Measurements from ENCODE around the gene TRIM38.

The TRIM38 gene

DNA sequence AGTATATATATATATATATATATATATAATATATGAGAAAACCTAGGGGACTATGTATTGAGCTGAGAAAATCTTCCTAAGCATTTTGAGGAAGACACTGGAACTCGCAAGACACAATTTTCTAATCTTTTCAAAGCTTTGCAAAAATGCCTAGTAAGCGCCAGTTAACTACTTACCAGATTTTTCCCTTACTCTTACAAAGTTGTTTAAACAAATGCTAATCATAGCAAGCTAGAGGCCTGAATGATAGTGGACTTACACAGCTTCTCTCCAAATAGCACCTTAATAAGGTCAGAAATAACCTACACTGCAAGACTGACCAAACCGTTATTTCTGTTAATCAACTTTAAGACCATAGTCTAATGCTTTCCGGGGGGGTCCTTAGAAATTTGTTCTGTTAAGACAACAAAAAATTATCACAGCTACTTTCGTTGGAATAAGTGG lies 68.6 kb downstream of the TRIM38 start:
- Histone ChIP-seq H3K27ac (ENCODE audit: low read length) (peak overlapping the region; percentile 80), H3K9ac (ENCODE audit: low read depth, low read length) (peak overlapping the region; percentile 98), H3K9me3 (ENCODE audit: insufficient read depth, low read depth, low read length) (no peaks in the 10 kb centered on the region), H3K27me3 (ENCODE audit: insufficient read depth, low read length) (no peaks in the 10 kb centered on the region), H3K4me1 (ENCODE audit: insufficient read depth, low read length) (peaks cover 36% of the 10 kb centered on the region), H3K4me3 (ENCODE audit: low read length) (peak overlapping the region; percentile 87), H3K36me3 (ENCODE audit: insufficient read depth, low read depth, low read length) (no peaks in the 10 kb centered on the region)

DNA sequence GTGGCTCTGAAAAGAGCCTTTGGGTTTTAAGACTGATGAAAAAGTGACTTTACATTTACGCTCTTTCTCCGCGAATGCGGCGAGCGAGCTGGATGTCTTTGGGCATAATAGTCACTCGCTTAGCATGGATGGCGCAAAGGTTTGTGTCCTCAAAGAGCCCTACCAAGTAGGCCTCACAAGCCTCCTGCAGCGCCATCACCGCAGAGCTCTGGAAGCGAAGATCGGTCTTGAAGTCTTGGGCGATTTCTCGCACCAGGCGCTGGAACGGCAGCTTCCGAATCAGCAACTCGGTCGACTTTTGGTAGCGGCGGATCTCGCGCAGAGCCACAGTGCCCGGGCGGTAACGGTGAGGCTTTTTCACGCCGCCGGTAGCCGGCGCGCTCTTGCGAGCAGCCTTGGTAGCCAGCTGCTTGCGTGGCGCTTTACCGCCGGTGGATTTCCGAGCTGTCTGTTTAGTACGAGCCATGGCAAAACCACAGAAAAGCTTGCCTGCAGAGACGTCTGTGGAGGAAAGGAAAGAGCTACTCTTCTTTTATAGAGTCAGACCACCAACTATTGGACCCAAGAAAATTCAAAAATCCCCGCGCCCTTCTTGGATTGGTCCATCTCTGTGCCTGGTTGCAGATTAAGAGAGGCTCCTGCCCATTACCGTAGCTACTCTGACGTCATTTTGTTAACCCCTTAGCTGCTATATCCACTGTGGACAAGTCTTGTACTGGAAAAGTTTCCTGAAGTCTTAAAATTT lies 69.2 kb downstream of the TRIM38 start:
- no peaks in the 10 kb centered on the region for H3K36me3 ChIP-seq (ENCODE audit: insufficient read depth, low read depth, low read length)
- peak overlapping the region; percentile 87 for H3K4me3 ChIP-seq (ENCODE audit: low read length)
- peaks cover 36% of the 10 kb centered on the region for H3K4me1 ChIP-seq (ENCODE audit: insufficient read depth, low read length)
- no peaks in the 10 kb centered on the region for H3K27me3 ChIP-seq (ENCODE audit: insufficient read depth, low read length)
- no peaks in the 10 kb centered on the region for H3K9me3 ChIP-seq (ENCODE audit: insufficient read depth, low read depth, low read length)
- peak overlapping the region; percentile 98 for H3K9ac ChIP-seq (ENCODE audit: low read depth, low read length)
- H3K27ac ChIP-seq (ENCODE audit: low read length): peak overlapping the region; percentile 80

DNA sequence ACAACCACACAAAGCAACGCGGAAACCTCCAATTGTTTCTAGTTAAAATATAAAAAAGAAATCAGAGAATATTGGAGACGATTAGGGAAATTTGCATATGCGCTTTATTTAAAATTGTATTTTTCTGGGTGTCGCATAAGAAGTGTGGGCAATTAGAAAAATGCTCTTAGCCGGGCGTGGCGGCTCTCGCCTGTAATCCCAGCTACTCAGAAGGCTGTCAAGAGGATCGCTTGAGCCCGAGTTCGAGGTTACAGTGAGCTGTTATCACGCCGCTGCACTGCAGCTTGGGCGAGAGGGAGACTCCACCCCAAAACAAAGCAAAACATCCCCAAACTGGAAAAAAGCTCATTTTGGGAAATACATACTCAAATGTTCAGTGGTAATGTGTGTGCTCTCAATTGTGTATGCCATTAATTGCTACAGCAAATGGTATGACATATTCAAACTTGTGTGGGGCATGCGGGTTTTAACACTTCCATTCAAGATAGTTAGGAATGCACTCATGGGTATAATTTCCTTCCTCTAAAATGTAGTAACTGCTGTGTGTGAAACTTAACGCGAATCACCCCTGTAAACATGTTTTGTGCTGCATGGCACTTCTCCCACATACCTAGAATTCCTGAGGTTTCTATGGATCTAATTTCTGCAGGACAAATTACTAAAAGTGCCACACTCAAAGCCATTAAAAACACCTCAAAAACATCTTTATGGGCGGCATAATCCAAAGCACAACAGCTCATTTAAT lies 69.9 kb downstream of the TRIM38 start:
- no peaks in the 10 kb centered on the region for H3K36me3 ChIP-seq (ENCODE audit: insufficient read depth, low read depth, low read length)
- peak overlapping the region; percentile 87 for H3K4me3 ChIP-seq (ENCODE audit: low read length)
- H3K27ac ChIP-seq (ENCODE audit: low read length): peak overlapping the region; percentile 88
- peak overlapping the region; percentile 98 for H3K9ac ChIP-seq (ENCODE audit: low read depth, low read length)
- H3K27me3 ChIP-seq (ENCODE audit: insufficient read depth, low read length): no peaks in the 10 kb centered on the region
- no peaks in the 10 kb centered on the region for H3K9me3 ChIP-seq (ENCODE audit: insufficient read depth, low read depth, low read length)
- peaks cover 34% of the 10 kb centered on the region for H3K4me1 ChIP-seq (ENCODE audit: insufficient read depth, low read length)

DNA sequence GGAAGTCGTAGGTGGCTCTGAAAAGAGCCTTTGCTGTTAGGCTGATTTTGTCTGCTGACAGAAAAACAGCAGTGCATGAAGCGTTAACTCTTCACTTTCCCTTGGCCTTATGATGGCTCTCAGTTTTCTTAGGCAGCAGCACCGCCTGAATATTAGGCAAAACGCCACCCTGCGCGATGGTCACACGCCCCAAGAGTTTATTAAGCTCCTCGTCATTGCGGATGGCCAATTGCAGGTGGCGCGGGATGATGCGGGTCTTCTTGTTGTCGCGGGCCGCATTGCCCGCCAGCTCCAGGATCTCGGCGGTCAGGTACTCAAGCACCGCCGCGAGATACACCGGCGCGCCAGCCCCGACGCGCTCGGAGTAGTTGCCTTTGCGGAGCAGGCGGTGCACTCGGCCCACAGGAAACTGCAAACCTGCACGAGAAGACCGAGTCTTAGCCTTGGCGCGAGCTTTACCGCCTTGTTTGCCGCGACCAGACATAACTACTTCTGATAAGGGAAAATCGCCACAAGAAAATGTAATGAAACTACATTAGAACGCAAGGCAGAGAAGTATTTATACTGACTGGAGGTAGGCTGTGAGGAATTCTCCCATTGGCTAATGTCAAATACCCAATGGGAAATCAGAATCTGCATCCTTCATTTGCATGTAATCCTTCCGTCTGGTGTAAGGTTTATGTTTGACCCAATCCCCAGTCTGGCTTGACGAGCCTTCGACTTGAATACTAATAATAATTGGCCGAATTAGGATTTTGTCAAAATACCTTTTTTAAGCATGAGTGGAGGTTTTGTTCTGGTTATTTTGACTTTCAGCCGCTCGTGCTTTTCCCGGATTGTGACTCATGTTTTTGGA lies 70.7 kb downstream of the TRIM38 start:
- H3K9ac ChIP-seq (ENCODE audit: low read depth, low read length): peak overlapping the region; percentile 98
- peaks cover 26% of the 10 kb centered on the region for H3K4me1 ChIP-seq (ENCODE audit: insufficient read depth, low read length)
- H3K4me3 ChIP-seq (ENCODE audit: low read length): peak overlapping the region; percentile 87
- no peaks in the 10 kb centered on the region for H3K36me3 ChIP-seq (ENCODE audit: insufficient read depth, low read depth, low read length)
- H3K27ac ChIP-seq (ENCODE audit: low read length): peak overlapping the region; percentile 88
- H3K27me3 ChIP-seq (ENCODE audit: insufficient read depth, low read length): no peaks in the 10 kb centered on the region
- H3K9me3 ChIP-seq (ENCODE audit: insufficient read depth, low read depth, low read length): no peaks in the 10 kb centered on the region

DNA sequence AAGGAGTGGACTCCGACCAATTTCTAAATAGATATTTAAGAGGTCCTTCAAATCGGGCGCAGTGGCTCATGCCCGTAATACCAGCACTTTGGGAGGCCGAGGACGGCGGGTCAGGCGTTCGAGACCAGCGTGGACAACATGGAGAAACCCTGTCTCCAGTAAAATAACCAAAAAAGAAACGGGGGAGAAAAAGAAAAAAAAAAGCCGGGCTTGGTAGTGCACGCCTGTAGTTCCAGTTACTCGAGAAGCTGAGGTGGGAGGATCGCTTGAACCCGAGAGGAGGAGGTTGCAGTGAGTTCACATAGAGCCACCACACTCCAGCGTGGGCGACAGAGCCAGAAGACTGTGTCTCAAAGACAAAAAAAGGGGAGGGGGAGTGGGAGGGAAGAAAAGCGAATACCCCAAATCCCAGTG lies 71.3 kb downstream of the TRIM38 start:
- H3K9ac ChIP-seq (ENCODE audit: low read depth, low read length): peak overlapping the region; percentile 98
- H3K4me3 ChIP-seq (ENCODE audit: low read length): peak overlapping the region; percentile 87; the same call in 1 of the 2 replicates
- no peaks in the 10 kb centered on the region for H3K27me3 ChIP-seq (ENCODE audit: insufficient read depth, low read length)
- no peaks in the 10 kb centered on the region for H3K9me3 ChIP-seq (ENCODE audit: insufficient read depth, low read depth, low read length)
- H3K27ac ChIP-seq (ENCODE audit: low read length): peak overlapping the region; percentile 77
- H3K36me3 ChIP-seq (ENCODE audit: insufficient read depth, low read depth, low read length): no peaks in the 10 kb centered on the region
- peaks cover 22% of the 10 kb centered on the region; the same call in 1 of the 2 replicates for H3K4me1 ChIP-seq (ENCODE audit: insufficient read depth, low read length)

DNA sequence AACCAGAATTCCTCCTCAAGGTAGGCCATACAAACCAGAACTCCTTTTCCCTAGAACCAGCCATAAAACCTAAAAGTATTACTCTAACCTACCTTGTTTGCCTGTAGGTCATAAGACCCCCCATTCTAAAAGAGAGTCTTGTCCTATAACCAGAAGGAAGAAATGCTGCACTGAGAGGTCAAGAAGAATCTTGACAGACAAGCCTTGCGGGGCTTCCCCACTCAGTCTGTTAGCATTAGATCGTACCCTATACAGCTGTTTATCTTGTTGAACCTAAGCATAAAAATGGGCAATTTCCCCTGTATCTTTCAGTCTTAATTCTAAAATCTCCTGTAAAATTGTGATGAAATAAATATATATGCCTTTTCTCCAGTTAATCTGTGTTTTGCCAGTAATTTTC lies 72.3 kb downstream of the TRIM38 start:
- H3K4me3 ChIP-seq (ENCODE audit: low read length): peak overlapping the region; percentile 87; the same call in 1 of the 2 replicates
- H3K4me1 ChIP-seq (ENCODE audit: insufficient read depth, low read length): peaks cover 13% of the 10 kb centered on the region; the same call in 1 of the 2 replicates
- H3K27me3 ChIP-seq (ENCODE audit: insufficient read depth, low read length): no peaks in the 10 kb centered on the region
- peak overlapping the region; percentile 98 for H3K9ac ChIP-seq (ENCODE audit: low read depth, low read length)
- H3K27ac ChIP-seq (ENCODE audit: low read length): peak overlapping the region; percentile 18
- no peaks in the 10 kb centered on the region for H3K9me3 ChIP-seq (ENCODE audit: insufficient read depth, low read depth, low read length)
- no peaks in the 10 kb centered on the region for H3K36me3 ChIP-seq (ENCODE audit: insufficient read depth, low read depth, low read length)

Data from iPS-20b (cell line).